GM19397 (cell line): ENCODE results near the gene ADIPOR2.

Experiments
- ATAC-seq: cut with Tn5 transposase; IDR thresholded peaks from one replicate; pipeline ENCODE4 v1.9.1; 2021; ENCODE audit warnings: mild to moderate bottlenecking, moderate library complexity; ENCODE audit not compliant: unreplicated experiment

ADIPOR2 gene

DNA sequence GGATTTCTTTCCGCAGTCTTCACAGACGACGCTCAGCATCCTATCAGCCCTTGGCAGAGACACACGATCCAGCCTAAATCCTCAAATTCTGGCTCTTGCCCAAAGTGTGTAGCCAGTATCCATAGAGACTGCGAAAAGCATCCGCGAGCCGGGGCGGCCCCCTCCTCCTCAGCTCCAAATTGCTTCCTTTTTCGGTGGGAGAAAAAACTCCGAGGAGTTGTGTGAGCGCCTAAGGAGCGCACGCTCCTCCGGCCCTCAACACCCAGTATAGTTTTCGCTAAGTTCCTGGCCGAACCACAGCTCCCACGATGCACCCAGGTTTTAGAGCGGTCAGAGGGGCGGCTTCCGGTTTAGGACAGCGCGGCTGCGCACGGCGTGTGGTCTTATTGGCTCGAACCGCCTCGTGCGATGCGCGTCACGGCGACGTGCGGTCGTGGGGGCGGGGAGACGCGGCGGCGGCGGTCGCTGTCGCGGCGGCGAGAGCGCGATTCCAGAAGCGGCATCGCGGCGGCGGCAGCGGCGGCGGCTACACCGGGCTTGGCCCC lies at the start of gene ADIPOR2:
Gene ADIPOR2, plus strand, starts transcription at position 493 of the 545 bp plus-strand sequence. CDS start 63,274 bp downstream, outside the sequence.
- ATAC-seq = peak; percentile 93

DNA sequence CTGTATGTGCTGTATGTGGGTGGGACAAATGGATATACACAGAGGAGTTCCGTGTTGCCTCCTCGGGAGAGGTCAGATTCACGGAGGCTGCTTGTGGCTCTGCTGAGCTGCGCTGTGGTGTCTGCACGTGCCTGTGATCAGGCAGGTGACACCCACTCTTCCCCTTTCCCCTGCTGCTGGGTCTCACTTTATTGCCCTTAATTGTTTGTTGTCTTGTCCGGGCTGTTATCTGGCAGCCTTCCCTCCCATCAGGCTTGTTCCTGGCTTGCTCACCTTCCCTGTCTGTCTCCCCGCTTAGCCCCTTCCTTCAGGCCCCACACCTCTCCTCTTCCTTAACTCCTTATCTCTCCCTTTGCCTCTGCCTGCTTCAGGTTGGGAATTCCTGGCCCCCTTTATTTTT lies 48.4 kb upstream of the ADIPOR2 start:
- no peak for ATAC-seq

DNA sequence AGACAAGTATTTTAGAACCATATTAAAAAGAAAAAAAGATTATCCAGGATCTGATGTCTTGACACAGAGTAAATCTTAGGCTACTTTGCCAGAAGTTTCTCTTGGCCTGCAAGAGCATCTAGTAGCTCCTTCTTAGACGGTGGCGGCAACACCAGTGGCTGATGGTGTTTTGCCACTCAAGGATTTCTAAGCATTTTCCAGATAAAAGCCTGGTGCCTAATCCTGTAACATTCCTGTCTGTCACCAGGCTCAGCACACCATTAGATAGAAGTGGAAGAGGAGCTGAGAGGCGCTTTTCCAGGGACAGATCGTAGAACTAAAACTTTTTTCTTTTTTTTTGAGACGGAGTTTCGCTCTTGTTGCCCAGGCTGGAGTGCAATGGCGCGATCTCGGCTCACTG lies 47.8 kb upstream of the ADIPOR2 start:
- ATAC-seq = no peak

- ATAC-seq = no peak
Observed at GRCh38 chr12:1643905-1644533, 46.9 kb upstream of the ADIPOR2 start.

GRCh38 chr12:1644534-1645438 lies 46.1 kb upstream of the ADIPOR2 start:
- ATAC-seq = no peak

GRCh38 chr12:1645819-1646218 lies 45.1 kb upstream of the ADIPOR2 start:
- no peak for ATAC-seq

DNA sequence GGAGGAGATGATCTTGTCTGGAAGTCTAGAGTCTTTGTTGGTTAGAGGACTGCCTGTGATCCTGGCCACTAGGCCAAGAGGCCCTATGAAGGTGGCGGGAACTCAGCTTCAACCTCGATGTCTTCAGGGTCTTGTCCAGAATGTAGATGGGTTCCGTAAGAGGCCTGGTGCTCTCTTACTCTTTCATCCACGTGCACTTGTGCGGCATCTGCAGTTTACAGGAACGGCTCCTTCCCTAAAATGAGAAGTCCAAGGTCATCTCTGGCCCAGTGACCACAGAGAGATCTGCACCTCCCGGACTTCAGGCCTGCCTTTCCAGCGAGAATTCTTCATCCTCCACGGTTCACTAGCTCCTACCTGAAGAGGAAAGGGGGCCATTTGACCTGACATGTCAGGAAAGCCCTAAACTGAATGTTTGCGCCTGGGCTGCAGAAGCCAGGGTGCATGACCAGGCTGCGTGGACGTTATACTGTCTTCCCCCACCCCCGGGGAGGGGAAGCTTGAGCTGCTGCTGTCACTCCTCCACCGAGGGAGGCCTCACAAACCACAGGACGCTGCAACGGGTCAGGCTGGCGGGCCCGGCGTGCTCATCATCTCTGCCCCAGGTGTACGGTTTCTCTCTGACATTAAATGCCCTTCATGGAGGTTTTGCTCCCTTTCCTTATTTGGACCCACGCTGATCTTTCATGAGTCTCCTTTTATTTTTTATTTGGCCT lies 44.1 kb upstream of the ADIPOR2 start:
- ATAC-seq = no peak

DNA sequence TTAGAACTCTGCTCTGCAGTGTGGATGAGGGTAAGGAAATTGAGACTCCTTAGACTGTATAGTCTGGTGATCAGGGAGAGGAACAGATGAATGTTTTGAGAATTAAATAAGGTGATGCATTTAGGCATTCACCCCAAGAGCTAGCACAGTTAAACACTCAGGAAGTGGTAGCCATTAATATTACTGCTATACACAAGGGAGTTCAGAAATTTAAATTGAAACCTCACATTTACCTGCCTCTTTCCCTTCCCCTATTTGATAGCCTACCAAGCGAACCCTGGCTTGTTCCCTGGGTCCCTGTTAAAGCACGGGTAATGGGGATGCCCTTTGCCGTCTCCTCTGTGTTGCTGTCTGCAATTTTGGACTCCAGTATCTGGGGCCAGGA lies 43.6 kb upstream of the ADIPOR2 start:
- no peak for ATAC-seq

GRCh38 chr12:1650260-1650977 lies 40.5 kb upstream of the ADIPOR2 start:
- no peak for ATAC-seq

DNA sequence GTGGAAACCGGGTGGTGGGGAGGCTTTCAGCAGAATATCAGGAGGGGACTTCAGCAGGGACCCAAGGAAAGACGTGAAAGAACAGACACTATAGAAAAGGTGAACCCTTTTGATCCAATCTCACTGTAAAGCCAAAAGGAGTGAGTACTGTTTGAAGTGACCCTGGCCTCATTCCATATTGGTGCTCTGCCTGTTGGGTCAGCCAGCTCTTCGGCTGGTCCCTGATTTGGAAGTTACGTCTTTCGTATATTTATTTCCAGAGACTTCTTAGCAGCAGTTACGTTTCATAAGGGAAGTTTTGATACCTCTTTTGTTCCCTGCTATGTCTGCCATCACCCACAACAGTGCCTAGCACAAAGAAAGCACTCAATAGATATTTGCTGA lies 39.9 kb upstream of the ADIPOR2 start:
- no peak for ATAC-seq

DNA sequence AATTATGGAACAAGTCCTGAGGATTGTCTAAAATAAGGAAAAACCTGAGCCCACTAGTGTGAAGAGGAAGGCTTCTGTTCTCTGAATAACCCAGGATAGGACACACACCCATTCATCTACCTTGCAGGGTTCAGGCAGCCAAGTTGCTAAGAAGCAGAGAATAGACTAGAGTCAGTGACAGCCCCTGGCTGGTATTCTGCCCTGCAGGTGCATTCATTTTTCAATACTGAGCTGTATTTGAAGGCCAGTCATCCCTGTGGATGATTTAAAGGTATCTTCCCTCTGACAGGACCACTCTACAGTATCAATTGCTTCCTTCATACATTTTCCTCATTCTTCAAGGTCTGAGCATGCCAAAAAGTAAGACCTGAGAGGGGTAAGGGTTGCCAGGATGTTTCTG lies 38.9 kb upstream of the ADIPOR2 start:
- ATAC-seq = no peak

DNA sequence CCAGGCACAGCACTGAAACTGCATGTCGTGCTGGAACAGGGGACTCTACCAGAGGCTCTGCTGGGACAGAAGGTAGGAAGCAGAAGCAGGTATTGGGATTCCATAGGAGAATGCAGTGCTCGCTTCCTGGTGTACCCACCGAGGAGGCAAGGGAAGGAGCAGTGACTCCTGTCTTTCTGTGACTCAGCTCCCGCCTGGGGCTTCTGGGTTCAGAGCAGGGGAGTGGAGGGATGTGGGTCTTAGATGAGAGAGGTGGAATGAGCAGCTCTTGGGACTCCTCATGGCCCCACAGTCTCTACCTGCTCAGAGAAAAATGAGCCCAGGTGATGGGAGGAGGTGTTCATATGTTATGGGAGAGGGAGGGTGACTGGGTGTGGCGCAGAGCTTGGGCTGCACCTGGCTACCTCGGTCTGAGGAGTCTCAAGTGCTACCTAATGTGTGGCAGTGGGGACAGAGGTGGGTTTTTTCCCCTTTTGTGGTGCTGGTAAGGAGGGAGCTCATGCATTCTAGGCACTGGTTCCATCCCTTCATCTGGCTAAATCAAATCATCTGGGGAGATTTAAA lies 35.6 kb upstream of the ADIPOR2 start:
- no peak for ATAC-seq

DNA sequence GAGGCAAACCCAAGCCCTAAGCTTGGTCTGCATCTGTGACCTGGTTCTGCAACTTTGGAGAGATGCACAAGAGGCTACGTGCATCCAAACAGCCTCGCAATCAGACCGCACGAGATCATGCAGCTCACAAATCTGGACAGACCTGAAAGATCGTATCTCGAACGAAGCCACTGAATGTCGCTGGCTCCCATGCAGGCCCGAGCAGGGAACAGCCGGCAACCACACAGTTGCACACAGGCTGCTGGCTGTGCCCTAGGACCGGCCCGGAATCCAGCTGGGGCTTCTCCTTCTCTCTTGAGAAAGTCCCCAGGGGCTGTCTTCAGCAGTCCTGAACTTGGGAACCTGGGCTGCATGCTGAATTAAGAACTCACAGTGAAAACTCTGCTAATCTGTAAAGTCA lies 34.0 kb upstream of the ADIPOR2 start:
- ATAC-seq = no peak

DNA sequence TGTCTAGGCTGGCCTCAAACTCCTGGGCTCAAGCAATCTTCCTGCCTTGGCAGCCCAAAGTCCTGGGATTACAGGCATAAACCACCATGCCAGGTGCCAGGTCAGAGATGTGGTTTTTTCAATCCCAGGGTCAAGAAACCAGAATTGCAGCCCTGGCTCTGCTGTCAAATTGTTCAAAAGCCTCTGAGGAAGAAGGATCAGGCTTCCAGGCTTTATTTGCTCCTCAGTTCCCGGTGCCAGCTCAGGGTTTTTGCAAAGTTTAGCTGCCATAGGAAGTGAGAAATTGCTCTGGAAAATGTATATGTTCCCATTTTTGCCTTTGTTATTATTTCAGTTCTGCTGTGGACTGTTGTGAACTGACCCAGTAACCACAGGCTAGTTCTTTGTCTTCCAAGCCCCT lies 33.2 kb upstream of the ADIPOR2 start:
- ATAC-seq = no peak

- no peak for ATAC-seq
Observed at GRCh38 chr12:1660304-1661187, 30.3 kb upstream of the ADIPOR2 start.

DNA sequence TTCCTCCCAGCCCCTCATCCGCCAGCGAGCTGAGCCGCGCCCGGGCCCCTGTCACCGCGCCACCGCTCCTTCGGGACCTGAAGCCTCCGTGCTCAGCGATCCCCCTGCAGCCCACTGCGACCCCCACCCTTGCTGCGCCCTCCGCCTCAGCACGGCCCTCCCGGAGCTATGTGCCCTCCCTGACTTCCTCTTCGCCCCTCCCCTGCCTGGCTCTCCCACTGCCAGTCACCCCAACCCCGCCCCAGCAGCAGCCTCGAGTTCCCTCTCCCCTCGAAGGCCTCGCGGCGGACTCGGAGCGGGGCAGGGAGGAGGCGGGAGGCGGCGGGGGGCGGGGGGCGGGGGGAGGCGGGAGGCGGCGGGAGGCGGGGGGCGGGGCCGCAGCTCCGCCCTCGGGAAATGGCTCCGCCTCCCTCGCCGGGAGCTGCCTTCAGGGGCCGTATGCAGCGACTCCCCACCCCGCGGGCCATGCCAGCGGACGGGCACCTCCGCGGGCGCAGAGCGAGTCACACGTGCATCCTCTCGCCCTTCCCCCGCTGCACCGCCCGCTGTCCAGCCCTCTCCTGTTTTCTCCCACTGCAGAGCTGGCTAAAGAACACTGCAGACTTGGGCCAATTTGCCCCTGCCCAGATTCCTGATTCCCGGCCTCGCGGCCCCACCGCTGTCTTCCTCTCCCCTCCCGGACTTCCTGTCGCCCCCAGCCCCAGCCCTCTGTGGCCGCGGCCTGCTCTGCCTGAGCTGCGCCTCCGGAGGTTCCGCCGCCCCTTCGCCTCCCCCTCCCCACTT lies 29.1 kb upstream of the ADIPOR2 start:
- ATAC-seq = peak; percentile 70

GRCh38 chr12:1662761-1663439 lies 28.0 kb upstream of the ADIPOR2 start:
- ATAC-seq = no peak
